Glutamatergic neuron (in vitro differentiated cells): ENCODE results near the gene SOX5. TPM values are rescaled to one million over a fixed set of nuclear protein-coding genes. Genes with fewer than 3 reads are reported as not detected.

ENCODE experiments used
- DNase-seq: peaks from one replicate; pipeline ENCODE4 v3.0.0; 2022
- H3K27ac Mint-ChIP-seq: one replicate; pipeline ENCODE4 v1.8.0; 2020; ENCODE audit warnings: mild to moderate bottlenecking, mixed read lengths, inconsistent platforms; ENCODE audit not compliant: unreplicated experiment
- H3K27me3 Mint-ChIP-seq: one replicate; pipeline ENCODE4 v1.8.0; 2020; ENCODE audit warnings: mild to moderate bottlenecking, moderate library complexity, mixed read lengths, inconsistent platforms; ENCODE audit not compliant: unreplicated experiment
- H3K36me3 Mint-ChIP-seq: one replicate; pipeline ENCODE4 v1.8.0; 2020; ENCODE audit warnings: mild to moderate bottlenecking, mixed read lengths, inconsistent platforms; ENCODE audit not compliant: unreplicated experiment
- H3K4me1 Mint-ChIP-seq: one replicate; pipeline ENCODE4 v1.8.0; 2020; ENCODE audit warnings: mild to moderate bottlenecking, low read depth, mixed read lengths, inconsistent platforms; ENCODE audit not compliant: unreplicated experiment
- H3K4me3 Mint-ChIP-seq: one replicate; pipeline ENCODE4 v1.8.0; 2020; ENCODE audit warnings: mild to moderate bottlenecking, mixed read lengths, inconsistent platforms; ENCODE audit not compliant: unreplicated experiment
- H3K9me3 Mint-ChIP-seq: one replicate; pipeline ENCODE4 v1.8.0; 2020; ENCODE audit warnings: mild to moderate bottlenecking, moderate library complexity, mixed read lengths, inconsistent platforms; ENCODE audit not compliant: unreplicated experiment
- CTCF ChIP-seq: fragments of 200-600 bp; sonication (generic); IDR thresholded peaks from one replicate; pipeline ENCODE4 v1.5.0; 2021; ENCODE audit not compliant: partially characterized antibody, unreplicated experiment
- total RNA-seq: library from RNA; stranded (reverse); fragmentation: NEBNext Ultra II Directional; extraction: Animal tissue kit (Norgen Biotek cat#: 25700); gene quantifications from one replicate; pipeline ENCODE4 v1.2.1, GENCODE V29; 2021; ENCODE audit not compliant: unreplicated experiment

The SOX5 gene
- total RNA-seq, 1 donor from 2014 or later: 118 TPM

GRCh38 chr12:23898121-23898520 lies 51.3 kb downstream of the SOX5 start:
- Mint-ChIP-seq H3K4me3 (no peak overlapping the region), H3K27me3 (no peaks in the 10 kb centered on the region), H3K36me3 (peaks cover 4% of the 10 kb centered on the region), H3K27ac (no peak overlapping the region), H3K9me3 (no peaks in the 10 kb centered on the region), H3K4me1 (peaks cover 20% of the 10 kb centered on the region)
- no peak for DNase-seq
- no peak for TF ChIP-seq CTCF

- peaks cover 4% of the 10 kb centered on the region for H3K36me3 Mint-ChIP-seq
- TF ChIP-seq CTCF: no peak
- H3K27ac Mint-ChIP-seq: peak overlapping the region; percentile 98
- H3K4me1 Mint-ChIP-seq: peaks cover 18% of the 10 kb centered on the region
- no peaks in the 10 kb centered on the region for H3K9me3 Mint-ChIP-seq
- peak overlapping the region; percentile 63 for H3K4me3 Mint-ChIP-seq
- H3K27me3 Mint-ChIP-seq: no peaks in the 10 kb centered on the region
- peak; percentile 60 for DNase-seq
Measured at GRCh38 chr12:23895792-23896218, 53.7 kb downstream of the SOX5 start.

GRCh38 chr12:23893611-23894010 lies 55.9 kb downstream of the SOX5 start:
- no peak for TF ChIP-seq CTCF
- H3K27ac Mint-ChIP-seq: no peak overlapping the region
- DNase-seq: no peak
- peaks cover 23% of the 10 kb centered on the region for H3K4me1 Mint-ChIP-seq
- H3K36me3 Mint-ChIP-seq: peaks cover 4% of the 10 kb centered on the region
- no peak overlapping the region for H3K4me3 Mint-ChIP-seq
- no peaks in the 10 kb centered on the region for H3K9me3 Mint-ChIP-seq
- H3K27me3 Mint-ChIP-seq: no peaks in the 10 kb centered on the region

GRCh38 chr12:23891115-23891514 lies 58.4 kb downstream of the SOX5 start:
- no peaks in the 10 kb centered on the region for H3K27me3 Mint-ChIP-seq
- no peak overlapping the region for H3K4me3 Mint-ChIP-seq

GRCh38 chr12:23889069-23889440 lies 60.4 kb downstream of the SOX5 start:
- Mint-ChIP-seq H3K36me3 (peaks cover 4% of the 10 kb centered on the region), H3K4me3 (no peak overlapping the region), H3K27ac (no peak overlapping the region), H3K9me3 (no peaks in the 10 kb centered on the region), H3K4me1 (peaks cover 25% of the 10 kb centered on the region), H3K27me3 (no peaks in the 10 kb centered on the region)
- TF ChIP-seq CTCF: no peak
- no peak for DNase-seq

More at GRCh38 chr12:23891115-23891514, 58.4 kb downstream of the SOX5 start:
- Mint-ChIP-seq H3K36me3 (peaks cover 4% of the 10 kb centered on the region), H3K4me1 (peaks cover 23% of the 10 kb centered on the region), H3K9me3 (no peaks in the 10 kb centered on the region), H3K27ac (no peak overlapping the region)
- TF ChIP-seq CTCF: no peak
- DNase-seq: no peak
